H54 (cell line): ENCODE measurements around the gene MAGI3.

Source experiments
- DNase-seq: peaks from one replicate; pipeline ENCODE4 v3.0.0; 2011; ENCODE audit warnings: low spot score, mixed read lengths; ENCODE audit not compliant: insufficient read length
- FAIRE-seq: peaks from 3 replicates; lab custom pipeline; 2011; peaks lifted over from hg19 to GRCh38; lab: Jason Lieb, UNC
- POLR2A ChIP-seq: IDR thresholded peaks from 2 replicates; pipeline ENCODE4 v1.6.1; 2011; ENCODE audit warnings: low read depth, mild to moderate bottlenecking, low read length

The MAGI3 gene

DNA sequence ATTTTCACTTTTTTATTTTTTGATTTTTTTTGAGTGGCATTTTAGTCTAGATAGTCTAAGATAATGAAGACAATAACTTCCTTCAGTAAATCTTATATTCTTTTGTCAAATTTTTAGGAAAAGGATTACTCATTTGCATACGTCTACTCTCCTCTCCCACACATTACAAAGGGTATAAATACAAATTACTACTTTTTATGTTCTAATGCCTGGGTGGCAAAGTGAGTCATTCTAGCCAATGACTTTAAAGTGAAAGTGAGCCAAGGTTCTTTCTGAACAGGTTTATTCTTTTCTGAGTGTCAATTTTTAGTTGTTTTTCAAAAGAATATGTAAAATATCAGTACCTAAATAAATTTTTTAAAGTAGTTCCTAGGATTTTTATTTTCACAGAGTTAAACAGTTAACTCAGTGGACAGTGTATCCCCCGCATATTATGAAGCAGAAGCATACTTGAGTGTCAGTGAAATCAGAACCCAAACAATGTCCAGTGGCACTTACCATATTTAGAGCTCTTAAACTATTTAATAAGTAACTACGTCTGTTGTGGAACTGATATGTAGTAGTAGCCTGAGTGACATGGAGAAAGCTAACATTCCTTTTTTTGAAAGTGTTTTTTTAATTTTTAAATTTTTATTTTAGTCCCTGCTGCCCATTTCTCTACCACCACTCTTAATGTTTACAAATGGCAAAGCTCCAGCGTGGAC, 227.3 kb downstream of the MAGI3 start:
- FAIRE-seq (no peak), DNase-seq (no peak)
- no peak for TF ChIP-seq POLR2A

DNA sequence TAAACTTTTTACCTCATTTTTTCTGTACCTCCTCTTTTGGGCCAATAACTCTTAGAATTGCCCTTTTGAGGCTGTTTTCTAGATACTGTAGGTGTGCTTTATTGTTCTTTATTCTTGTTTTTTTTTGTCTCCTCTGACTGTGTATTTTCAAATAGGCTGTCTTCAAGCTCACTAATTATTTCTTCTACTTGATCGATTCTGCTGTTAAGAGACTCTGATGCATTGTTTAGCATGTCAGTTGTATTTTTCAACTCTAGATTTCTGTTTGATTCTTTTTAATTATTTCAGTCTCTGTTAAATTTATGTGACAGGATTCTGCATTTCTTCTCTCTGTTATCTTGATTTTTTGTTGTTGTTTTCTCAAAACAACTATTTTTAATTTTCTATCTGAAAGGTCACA, 238.7 kb downstream of the MAGI3 start:
- DNase-seq (no peak), FAIRE-seq (no peak)
- TF ChIP-seq POLR2A, result no peak

DNA sequence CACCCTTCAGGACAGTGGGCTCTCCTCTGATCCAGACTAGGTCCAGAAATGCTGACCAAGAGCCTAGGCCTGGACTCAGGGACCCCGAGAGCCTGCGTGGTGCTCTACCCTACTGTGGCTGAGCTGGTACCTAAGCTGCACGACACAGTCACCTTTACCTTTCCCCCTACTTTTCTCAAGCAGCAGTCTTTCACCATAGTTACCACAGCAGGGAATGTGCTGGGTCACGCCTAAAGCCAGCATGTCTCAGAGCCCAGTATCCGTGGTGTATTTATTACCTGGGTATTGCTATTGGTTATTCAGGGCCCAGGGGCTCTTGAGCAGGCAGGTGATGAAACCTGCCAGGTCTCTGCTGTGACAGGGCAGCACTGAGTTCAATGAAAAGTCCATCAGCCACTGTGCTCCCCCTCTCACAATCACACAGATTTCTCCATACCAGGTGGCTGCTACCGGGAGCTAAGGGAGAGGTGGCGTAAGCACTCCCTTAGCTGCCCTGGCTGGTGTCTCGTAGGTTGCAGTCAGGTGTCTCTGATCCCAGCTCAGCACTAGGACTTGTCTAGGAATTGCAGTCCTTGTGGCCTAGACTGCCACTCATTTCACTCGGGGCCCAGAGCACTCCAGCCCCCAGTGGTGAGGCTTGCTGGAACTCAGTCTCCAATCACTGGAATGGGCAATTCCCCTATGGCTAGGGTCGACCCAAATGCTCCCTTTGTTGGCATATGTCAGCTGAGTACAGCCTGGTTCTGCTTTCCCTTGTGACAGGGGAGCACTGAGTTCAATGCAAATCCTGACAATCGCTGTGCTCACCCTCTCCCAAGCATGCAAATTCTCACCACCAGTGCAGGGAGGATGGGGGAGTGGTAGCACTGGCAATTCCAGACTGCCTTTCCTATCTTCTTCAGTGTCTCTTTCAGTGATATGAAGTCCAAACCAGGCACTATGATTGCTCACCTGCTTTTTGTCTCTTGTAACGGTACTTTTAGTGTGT, 240.3 kb downstream of the MAGI3 start:
- no peak for FAIRE-seq
- DNase-seq, result no peak
- TF ChIP-seq POLR2A, result no peak

DNA sequence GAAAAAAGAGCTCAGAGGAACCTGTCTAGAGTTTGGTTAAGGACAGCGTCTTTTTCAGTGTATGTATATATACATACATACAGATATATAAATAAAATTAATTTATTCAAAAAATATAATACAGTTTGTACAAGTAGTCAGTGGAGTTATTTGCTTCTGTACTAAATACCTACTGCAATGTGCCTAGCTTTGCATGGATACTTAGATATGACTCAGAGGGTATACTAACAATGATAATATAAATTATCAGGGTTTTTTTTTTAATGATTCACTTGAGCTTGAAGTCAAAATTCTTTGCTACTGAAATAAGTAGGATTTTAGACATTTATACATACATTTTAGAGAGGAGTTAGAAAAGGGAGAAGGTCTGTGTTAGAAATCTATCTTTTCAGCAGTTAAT, 251.1 kb downstream of the MAGI3 start:
- FAIRE-seq, result no peak
- DNase-seq, result no peak
- TF ChIP-seq POLR2A, result no peak

DNA sequence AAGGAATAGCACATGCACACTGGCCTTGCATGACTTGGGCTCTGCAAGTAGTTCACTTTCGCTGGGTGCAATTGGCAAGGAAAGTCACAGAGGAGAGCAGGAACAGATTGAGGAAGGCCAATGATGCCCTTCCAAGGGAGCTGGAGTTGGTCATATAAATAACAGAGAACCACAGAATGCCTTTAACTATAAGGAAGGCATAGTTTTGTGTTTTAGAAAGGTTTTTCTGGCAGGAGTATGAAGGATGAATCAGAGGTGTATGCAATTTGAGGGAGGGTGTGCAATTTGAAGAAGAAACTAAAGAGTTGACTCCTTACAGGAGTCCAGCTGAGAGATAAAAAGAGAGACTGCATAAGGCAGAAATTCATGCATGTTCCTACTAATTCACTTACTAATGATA, 256.8 kb downstream of the MAGI3 start:
- DNase-seq, result no peak
- TF ChIP-seq POLR2A, result no peak
- peak; percentile 75 for FAIRE-seq

DNA sequence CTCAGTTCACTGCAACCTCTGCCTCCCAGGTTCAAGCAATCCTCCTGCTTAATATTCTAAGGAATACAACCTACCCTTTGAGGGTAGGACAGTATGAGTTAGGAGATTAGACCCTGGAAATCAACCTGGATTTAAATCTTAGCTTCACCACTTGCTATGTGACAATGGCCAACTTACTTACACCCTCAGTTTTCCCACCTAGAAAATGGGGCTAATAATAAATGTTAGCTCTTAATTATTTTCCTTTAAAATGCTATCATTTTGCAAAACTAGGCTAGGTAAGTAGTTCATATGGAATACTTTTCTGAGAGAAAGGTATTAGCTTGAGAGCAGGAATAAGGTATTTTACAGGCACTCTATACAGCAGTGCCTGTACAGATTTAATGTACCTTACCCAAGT, 258.2 kb downstream of the MAGI3 start:
- no peak for DNase-seq
- no peak for FAIRE-seq
- no peak for TF ChIP-seq POLR2A

DNA sequence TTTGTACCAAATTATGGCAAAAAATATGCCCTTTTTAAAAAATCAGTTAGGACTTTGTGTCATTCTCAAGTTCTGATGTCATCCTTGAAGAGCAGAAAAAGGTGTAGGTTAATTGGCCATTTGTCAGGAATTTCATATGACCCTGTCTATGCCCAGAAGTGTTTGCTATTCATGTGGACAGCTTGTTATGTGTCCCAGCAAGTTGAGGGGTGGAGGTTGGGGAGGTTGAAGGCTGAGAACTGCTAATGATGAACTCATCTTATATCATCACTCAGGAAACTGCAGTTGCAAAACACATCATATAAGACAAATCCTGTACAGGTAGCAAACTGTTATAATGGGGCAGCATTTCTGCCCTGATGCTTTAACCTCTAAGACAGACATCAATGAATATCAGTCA, 262.5 kb downstream of the MAGI3 start:
- no peak for TF ChIP-seq POLR2A
- DNase-seq (no peak), FAIRE-seq (peak; percentile 36)

DNA sequence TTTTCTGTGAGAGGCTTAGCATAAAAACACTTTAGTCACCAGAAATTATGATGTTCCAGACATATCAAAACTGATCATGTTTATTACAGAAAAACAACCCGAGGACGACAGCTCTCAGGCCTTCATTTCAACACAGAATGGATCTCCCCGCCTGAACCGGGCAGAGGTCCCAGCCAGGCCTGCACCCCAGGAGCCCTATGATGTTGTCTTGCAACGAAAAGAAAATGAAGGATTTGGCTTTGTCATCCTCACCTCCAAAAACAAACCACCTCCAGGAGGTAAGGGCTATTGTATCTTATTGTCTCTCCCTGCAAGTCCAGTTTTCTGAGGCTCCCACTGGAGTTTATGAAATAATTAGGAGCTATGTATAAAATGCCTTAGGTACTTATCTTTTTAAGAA, 263.4 kb downstream of the MAGI3 start:
- DNase-seq, result no peak
- no peak for TF ChIP-seq POLR2A
- FAIRE-seq, result no peak

DNA sequence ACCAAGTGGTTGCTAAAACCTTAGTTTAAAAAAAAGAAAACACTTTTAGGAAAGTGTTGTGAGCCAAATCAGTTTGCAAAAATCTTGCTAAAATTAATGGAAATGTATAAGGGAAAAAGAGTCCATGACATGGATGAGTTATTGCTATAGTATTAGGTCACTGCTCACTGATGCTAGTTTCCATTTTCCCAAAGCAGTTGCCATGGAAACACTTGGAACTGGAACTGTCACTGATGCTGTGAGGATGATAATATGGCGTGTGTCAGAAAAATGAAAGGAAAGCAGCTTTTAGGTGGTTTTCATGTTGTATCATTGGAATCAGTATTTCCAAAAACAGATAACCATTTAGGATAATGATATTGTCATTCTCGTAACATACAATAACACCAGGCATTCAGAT, 264.6 kb downstream of the MAGI3 start:
- DNase-seq (no peak), FAIRE-seq (no peak)
- TF ChIP-seq POLR2A, result no peak

DNA sequence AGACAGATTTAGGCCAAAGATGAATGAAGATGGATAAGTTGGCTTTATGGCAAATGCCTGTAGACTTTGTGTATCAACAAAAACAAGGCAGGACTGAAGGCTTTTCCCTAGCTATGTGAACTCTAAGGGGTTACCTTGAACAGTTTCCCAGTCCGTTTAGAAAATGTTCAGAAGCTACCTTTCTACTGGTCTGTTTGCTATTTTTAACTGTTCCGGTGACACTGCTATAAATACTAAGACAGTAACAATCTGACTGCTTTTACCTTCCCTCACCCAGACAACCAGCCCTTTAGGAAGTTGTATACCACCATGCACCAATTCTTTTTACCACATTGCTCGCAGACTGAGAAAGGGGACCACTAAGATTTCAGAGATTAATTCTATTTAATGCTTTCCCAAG, 266.8 kb downstream of the MAGI3 start:
- no peak for FAIRE-seq
- TF ChIP-seq POLR2A, result no peak
- no peak for DNase-seq

DNA sequence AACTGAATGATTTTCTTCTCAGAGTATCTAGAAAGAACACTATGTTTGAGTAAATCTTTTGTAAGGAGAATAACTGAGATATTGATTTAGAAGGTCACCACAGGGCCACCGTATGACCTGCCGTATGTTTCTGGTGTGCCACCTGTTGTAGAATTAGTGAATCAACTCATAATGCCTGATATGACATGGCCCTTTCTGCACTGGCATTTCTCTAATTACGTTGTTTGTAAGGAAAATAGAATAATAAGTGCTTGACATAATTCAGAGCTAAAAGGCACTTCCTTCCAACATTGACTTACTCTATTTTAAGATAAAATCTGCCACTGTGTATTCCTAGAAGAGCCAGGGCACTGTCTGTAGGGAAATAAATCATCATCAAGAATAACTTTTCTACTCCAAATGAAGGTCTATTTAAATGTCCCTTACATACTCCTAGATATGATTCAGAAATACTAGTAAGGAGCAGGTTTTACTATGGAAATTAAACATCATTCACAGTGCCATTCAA, 267.3 kb downstream of the MAGI3 start:
- DNase-seq, result no peak
- no peak for FAIRE-seq
- no peak for TF ChIP-seq POLR2A

DNA sequence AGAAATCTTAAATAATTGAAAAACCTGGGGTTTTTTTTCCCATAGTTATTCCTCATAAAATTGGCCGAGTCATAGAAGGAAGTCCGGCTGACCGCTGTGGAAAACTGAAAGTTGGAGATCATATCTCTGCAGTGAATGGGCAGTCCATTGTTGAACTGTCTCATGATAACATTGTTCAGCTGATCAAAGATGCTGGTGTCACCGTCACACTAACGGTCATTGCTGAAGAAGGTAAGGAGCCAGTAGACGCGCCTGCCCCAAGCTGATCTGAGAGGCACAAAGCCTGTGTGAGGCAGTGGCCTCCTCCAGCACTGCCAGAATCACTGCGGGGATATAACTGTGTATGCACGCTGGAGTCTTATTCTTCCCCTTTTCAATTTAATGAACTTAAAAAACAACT, 268.7 kb downstream of the MAGI3 start:
- FAIRE-seq (no peak), DNase-seq (no peak)
- no peak for TF ChIP-seq POLR2A

DNA sequence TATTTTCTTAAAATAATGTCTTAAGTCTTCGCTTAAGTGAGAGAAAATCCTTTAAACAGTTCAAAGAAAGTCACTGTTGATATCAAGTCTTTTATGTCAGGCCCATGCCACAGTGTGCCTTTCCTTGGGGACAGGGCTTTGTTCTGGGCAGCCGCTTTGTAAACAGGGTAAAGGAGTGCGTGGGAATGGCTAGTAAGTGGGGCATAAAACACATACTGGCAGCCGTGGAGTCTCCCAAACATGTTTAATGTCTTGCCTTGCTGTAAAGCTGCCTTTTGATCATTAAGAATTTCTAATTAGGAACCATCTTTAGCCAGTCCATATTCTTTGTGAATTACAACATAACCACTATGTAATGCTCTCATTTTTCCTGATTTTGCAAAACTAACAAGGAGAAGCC, 269.2 kb downstream of the MAGI3 start:
- DNase-seq (no peak), FAIRE-seq (no peak)
- TF ChIP-seq POLR2A, result no peak

DNA sequence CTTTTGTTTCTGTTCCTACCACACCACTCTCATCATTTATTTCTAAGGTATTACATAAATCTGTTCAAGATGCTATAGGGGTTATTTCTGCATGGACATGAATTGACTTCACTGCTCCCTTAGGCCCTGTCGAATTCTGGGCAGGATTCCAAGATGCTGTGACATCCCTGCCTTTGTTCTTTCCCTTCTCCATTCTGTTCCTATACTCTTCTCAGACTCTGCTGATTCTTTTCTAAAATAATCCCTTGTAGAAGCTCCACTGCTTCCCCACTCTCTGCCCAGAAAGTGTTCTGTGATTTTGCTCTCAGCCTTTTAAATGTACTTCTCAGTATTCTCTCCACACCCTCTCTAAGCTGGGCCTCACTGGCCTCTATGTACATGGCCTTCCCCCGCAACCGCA, 269.8 kb downstream of the MAGI3 start:
- DNase-seq (no peak), FAIRE-seq (peak; percentile 33)
- no peak for TF ChIP-seq POLR2A
